K562 (cell line): Measurements from ENCODE around the gene GLP2R. TPM values are rescaled to one million over a fixed set of nuclear protein-coding genes. Genes with fewer than 3 reads are reported as not detected.

ENCODE experiments used
- ATAC-seq: fragments of 200-7000 bp; cut with Tn5 transposase; 3 replicates; pipeline ENCODE4 v1.9.1; 2020; ENCODE audit warnings: moderate library complexity
- BruUV-seq: library from RNA; stranded (reverse); fragments of 400-500 nt; replicated peaks from 2 replicates; lab custom pipeline; 2021; lab: Mats Ljungman, UMichigan
- CTCF ChIA-PET: fragments of 300-600 bp; formaldehyde crosslinking; extraction: SDS; loops from one replicate; lab custom pipeline; 2021; ENCODE audit warnings: low intra/inter-chr PET ratio; lab: Yijun Ruan, JAX
- POLR2A ChIA-PET: fragments of 300-600, 350-650 bp; sonication (Branson Sonifier 250); formaldehyde crosslinking; extraction: SDS; loops from one replicate; lab custom pipeline; 2021; ENCODE audit warnings: antibody characterized with exemption, inconsistent platforms; lab: Yijun Ruan, JAX
- DNase-seq, 4 experiments: peaks; one replicate each; pipeline versions ENCODE4 v3.0.0 to v3.0.0-alpha.2; 2011 to 2018; ENCODE audit warnings: low spot score in 3 of 4, mixed read lengths in 3 of 4; ENCODE audit errors: extremely low read depth in 1 of 4
- FAIRE-seq: peaks from 2 replicates; lab custom pipeline; 2011; peaks lifted over from hg19 to GRCh38; lab: Jason Lieb, UNC
- H2AFZ ChIP-seq: 2 replicates; pipeline ENCODE4 v1.6.0; 2011; ENCODE audit warnings: low read depth, low read length, control low read depth, inconsistent platforms
- H3K27ac ChIP-seq: fragments of 200-600 bp; 3 replicates; pipeline ENCODE4 v1.8.0; 2011; ENCODE audit warnings: low read depth, mild to moderate bottlenecking, control low read depth, inconsistent platforms, low read length, moderate library complexity, mixed read lengths; ENCODE audit errors: extremely low read depth
- H3K27me3 ChIP-seq, 2 experiments: fragments of 300-600 bp in 1 of 2; 2 replicates in 1 of 2; 3 replicates in 1 of 2; pipeline versions ENCODE4 v1.6.0 to v1.8.0; 2011; ENCODE audit warnings: inconsistent platforms in 2 of 2, low read length in 2 of 2, mild to moderate bottlenecking in 1 of 2, mixed read lengths in 1 of 2, moderate library complexity in 1 of 2; ENCODE audit not compliant: control insufficient read depth in 2 of 2, insufficient read depth in 2 of 2
- H3K36me3 ChIP-seq: fragments of 300-600 bp; 3 replicates; pipeline ENCODE4 v1.8.0; 2011; ENCODE audit warnings: mild to moderate bottlenecking, low read length, inconsistent platforms; ENCODE audit not compliant: control insufficient read depth, insufficient read depth
- H3K4me1 ChIP-seq, 2 experiments: fragments of 200-600 bp in 1 of 2; replicated peaks in 1 of 2; 2 replicates in 1 of 2; 3 replicates in 1 of 2; pipeline versions ENCODE4 v1.5.1 to v1.8.0; 2011; ENCODE audit warnings: inconsistent platforms in 2 of 2, low read length in 2 of 2, mild to moderate bottlenecking in 1 of 2, mixed read lengths in 1 of 2, moderate library complexity in 1 of 2; ENCODE audit not compliant: control insufficient read depth in 2 of 2, insufficient read depth in 2 of 2
- H3K4me2 ChIP-seq: 2 replicates; pipeline ENCODE4 v1.6.1; 2011; ENCODE audit warnings: low read length, control low read depth, inconsistent platforms, mixed read lengths; ENCODE audit not compliant: insufficient read depth
- H3K4me3 ChIP-seq: fragments of 200-600 bp; sonication (generic), shearing (Covaris generic); 2 replicates; pipeline ENCODE4 v1.5.1; 2016; ENCODE audit warnings: control low read depth, inconsistent platforms
- H3K79me2 ChIP-seq: fragments of 200-600 bp; 3 replicates; pipeline ENCODE4 v1.8.0; 2011; ENCODE audit warnings: low read length, inconsistent platforms; ENCODE audit not compliant: control insufficient read depth, insufficient read depth
- H3K9ac ChIP-seq, 2 experiments: 2 replicates each; pipeline versions ENCODE4 v1.6.0 to v1.6.1; 2011; ENCODE audit warnings: low read depth in 2 of 2, low read length in 2 of 2, control low read depth in 1 of 2, inconsistent platforms in 1 of 2, mild to moderate bottlenecking in 1 of 2, mixed read lengths in 1 of 2; ENCODE audit not compliant: insufficient read depth in 1 of 2
- H3K9me1 ChIP-seq: one replicate; pipeline ENCODE4 v1.6.0; 2011; ENCODE audit warnings: inconsistent platforms, mild to moderate bottlenecking, low read length, moderate library complexity; ENCODE audit not compliant: control insufficient read depth, insufficient read depth
- H3K9me3 ChIP-seq: replicated peaks from 2 replicates; pipeline ENCODE4 v1.5.1; 2011; ENCODE audit warnings: low read depth, low read length, inconsistent platforms; ENCODE audit not compliant: control insufficient read depth, insufficient read depth
- H4K20me1 ChIP-seq: replicated peaks from 2 replicates; pipeline ENCODE4 v1.6.1; 2011; ENCODE audit warnings: low read length, inconsistent platforms, mixed read lengths; ENCODE audit not compliant: control insufficient read depth, insufficient read depth
- BACH1 ChIP-seq: fragments of 200-800 bp; sonication (Bioruptor generic); IDR thresholded peaks from 2 replicates; pipeline ENCODE4 v1.6.1; 2016; ENCODE audit warnings: missing genetic modification characterization, missing compliant biosample characterization
- BCOR ChIP-seq: fragments of 450-650 bp; IDR thresholded peaks from 2 replicates; pipeline ENCODE4 v1.6.1; 2016
- HDAC1 ChIP-seq, 2 experiments: fragments of 450-650 bp; IDR thresholded peaks; 2 replicates each; pipeline ENCODE4 v1.6.1; 2016 to 2017; ENCODE audit warnings: inconsistent platforms in 1 of 2, mild to moderate bottlenecking in 1 of 2, moderate library complexity in 1 of 2
- RBM22 ChIP-seq: fragments of 200-400 bp; formaldehyde crosslinking; IDR thresholded peaks from 2 replicates; pipeline ENCODE4 v1.6.1; 2018; ENCODE audit warnings: low read length, low read depth; ENCODE audit not compliant: poor library complexity, severe bottlenecking
- RBM34 ChIP-seq: fragments of 200-400 bp; formaldehyde crosslinking; IDR thresholded peaks from 2 replicates; pipeline ENCODE4 v1.6.1; 2018; ENCODE audit warnings: low read length, borderline replicate concordance; ENCODE audit not compliant: insufficient read depth
- WGBS: fragments of 100-300 bp; shearing (Covaris generic); methylation state at CpG from one replicate; pipeline ENCODE4 v1.1.6; 2016; ENCODE audit warnings: low coverage, mixed read lengths; ENCODE audit not compliant: insufficient coverage; ENCODE audit errors: missing lambda C conversion rate; 5-methylcytosine and 5-hydroxymethylcytosine counted together
- in situ Hi-C: fragments of 300-500 bp; cut with MboI; formaldehyde crosslinking; loops from 4 replicates; pipeline ENCODE4 v1.15.0; 2018; ENCODE audit warnings: inconsistent platforms, mixed read lengths
- intact Hi-C: fragments of 100-400 bp; cut with micrococcal nuclease; formaldehyde crosslinking; loops from 2 replicates; pipeline ENCODE4 v1.14.2; 2022
- polyA plus RNA-seq, 8 experiments: library from polyadenylated mRNA; depleted of rRNA in 4 of 8; stranded (reverse) in 5 of 8; unstranded in 3 of 8; fragments of >200 nt; fragmentation: Nextera tagmentation in 2 of 8; fragmentation: Illumina TruSeq in 1 of 8; extraction: Ambion mirVana in 2 of 8; extraction: Trizol in 1 of 8; gene quantifications; 2 replicates each; pipeline versions ENCODE4 v1.2.1 to v1.2.3, GENCODE V29; 2011 to 2014; ENCODE audit warnings: inconsistent platforms in 1 of 8, missing spikeins in 1 of 8
- total RNA-seq, 7 experiments: library from RNA; depleted of rRNA in 6 of 7; stranded (reverse); fragments of >200 nt in 6 of 7; fragmentation: Illumina TruSeq in 2 of 7; extraction: Trizol in 2 of 7; gene quantifications; 2 replicates each; pipeline versions ENCODE4 v1.2.1 to v1.2.3, GENCODE V29; 2011 to 2021; ENCODE audit warnings: low replicate concordance in 1 of 7
- TF ChIP-seq, protein P1 (sequence below), 2 experiments: IDR thresholded peaks; 2 replicates each; pipeline ENCODE4 v1.6.1; 2012; ENCODE audit warnings: improper control_type of control experiment in 2 of 2, low read depth in 2 of 2, low read length in 2 of 2, borderline replicate concordance in 1 of 2
- TF ChIP-seq, protein P2 (sequence below): fragments of 250-450 bp; sonication (Bioruptor Pico); IDR thresholded peaks from 2 replicates; pipeline ENCODE4 v1.4.0; 2020; ENCODE audit warnings: mild to moderate bottlenecking, moderate library complexity, borderline replicate concordance

GLP2R gene
- total and polyA plus RNA-seq, 9 of the 15 experiments (the other 6 are each of a cell fraction or from before 2014, with no cell fraction given), result not detected

DNA sequence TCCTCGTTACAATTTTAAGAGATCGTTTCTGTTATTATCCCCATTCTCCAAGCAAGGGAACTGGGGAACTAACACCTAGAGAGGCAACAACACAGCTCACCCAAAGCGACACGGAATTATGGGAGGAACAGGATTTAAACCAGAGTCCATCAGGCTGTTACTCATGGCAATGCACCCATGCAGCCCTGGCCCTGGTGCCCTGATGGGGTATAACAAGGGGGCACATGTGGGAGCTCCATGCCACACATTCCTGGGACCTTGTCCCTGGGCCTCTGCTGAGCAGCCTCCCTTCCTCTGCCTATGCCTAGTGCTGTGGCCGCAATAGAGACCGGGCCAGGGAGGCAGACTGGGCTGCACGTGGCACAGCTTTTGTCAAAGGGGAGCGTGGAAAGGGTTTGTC lies 92.6 kb downstream of the GLP2R start:
- no peak for TF ChIP-seq RBM22
- TF ChIP-seq RBM34, result no peak
- TF ChIP-seq, all 486 proteins: peak for 0
- no peaks in the 10 kb centered on the region for H3K9me1 ChIP-seq
- ATAC-seq (no peak), DNase-seq (no peak), FAIRE-seq (no peak)
- WGBS, result 0% methylated on average over 8 of the region's 8 CpGs
- H3K27me3 ChIP-seq, result peaks cover 0 to 5% of the 10 kb centered on the region in 2 experiments; a peak in 1 of 5 replicates
- no peaks in the 10 kb centered on the region for H3K4me1 ChIP-seq
- no peaks in the 10 kb centered on the region for H3K36me3 ChIP-seq
- H2AFZ ChIP-seq, result no peak overlapping the region
- no peaks in the 10 kb centered on the region for H3K9me3 ChIP-seq
- no peak overlapping the region for H3K4me2 ChIP-seq
- H3K9ac ChIP-seq, result no peak overlapping the region
- no peaks in the 10 kb centered on the region for H3K79me2 ChIP-seq
- POLR2A ChIA-PET, result no interaction called here
- no peak overlapping the region for H3K4me3 ChIP-seq
- CTCF ChIA-PET, result no interaction called here
- H3K27ac ChIP-seq, result no peak overlapping the region
- no peaks in the 10 kb centered on the region for H4K20me1 ChIP-seq
- intact Hi-C loops, result no loop called here
- in situ Hi-C loops, result no loop called here
- BruUV-seq, result no TSS peak

DNA sequence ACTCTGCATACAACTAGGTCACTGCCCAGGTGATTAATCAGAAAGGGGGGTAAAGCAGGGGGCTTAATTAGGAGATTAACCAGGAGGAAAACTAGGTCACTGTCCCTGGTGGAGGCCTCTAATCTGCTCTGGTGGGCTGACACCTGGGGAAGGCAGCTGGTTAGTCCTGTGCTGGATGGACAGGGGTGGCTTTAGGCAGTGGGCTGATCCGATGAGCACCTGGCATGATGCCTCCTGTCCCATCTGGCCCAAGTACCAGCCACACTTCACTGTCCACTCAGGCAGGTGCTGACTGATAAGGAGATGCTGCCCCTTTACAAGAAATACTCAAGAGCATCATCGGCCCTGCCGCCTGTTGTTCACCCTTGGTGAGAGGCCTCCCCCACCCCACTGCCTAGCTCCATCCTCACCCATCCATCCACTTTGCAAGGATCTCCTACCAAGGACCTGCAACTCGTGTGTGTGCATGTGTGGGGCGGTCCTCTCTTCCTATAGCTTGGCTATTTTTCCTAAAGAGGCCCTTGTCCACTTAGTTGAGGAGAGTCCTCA lies 93.2 kb downstream of the GLP2R start:
- BruUV-seq, result no TSS peak
- DNase-seq, result no peak

More for the DNA sequence above, 93.2 kb downstream of the GLP2R start:
- peaks cover 0 to 5% of the 10 kb centered on the region in 2 experiments; a peak in 1 of 5 replicates for H3K27me3 ChIP-seq
- no peak for ATAC-seq
- no peaks in the 10 kb centered on the region for H4K20me1 ChIP-seq
- TF ChIP-seq BACH1 (tag) (no peak), HDAC1 (IDR thresholded peaks at IDR 0.05) (no peak), BCOR (no peak)
- TF ChIP-seq, protein P1, sequence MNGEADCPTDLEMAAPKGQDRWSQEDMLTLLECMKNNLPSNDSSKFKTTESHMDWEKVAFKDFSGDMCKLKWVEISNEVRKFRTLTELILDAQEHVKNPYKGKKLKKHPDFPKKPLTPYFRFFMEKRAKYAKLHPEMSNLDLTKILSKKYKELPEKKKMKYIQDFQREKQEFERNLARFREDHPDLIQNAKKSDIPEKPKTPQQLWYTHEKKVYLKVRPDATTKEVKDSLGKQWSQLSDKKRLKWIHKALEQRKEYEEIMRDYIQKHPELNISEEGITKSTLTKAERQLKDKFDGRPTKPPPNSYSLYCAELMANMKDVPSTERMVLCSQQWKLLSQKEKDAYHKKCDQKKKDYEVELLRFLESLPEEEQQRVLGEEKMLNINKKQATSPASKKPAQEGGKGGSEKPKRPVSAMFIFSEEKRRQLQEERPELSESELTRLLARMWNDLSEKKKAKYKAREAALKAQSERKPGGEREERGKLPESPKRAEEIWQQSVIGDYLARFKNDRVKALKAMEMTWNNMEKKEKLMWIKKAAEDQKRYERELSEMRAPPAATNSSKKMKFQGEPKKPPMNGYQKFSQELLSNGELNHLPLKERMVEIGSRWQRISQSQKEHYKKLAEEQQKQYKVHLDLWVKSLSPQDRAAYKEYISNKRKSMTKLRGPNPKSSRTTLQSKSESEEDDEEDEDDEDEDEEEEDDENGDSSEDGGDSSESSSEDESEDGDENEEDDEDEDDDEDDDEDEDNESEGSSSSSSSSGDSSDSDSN (IDR thresholded peaks at IDR 0.05; ENCODE audit: borderline replicate concordance in 1 of 2, low read depth in 2 of 2, low read length in 2 of 2), result no peak
- TF ChIP-seq, protein P2, sequence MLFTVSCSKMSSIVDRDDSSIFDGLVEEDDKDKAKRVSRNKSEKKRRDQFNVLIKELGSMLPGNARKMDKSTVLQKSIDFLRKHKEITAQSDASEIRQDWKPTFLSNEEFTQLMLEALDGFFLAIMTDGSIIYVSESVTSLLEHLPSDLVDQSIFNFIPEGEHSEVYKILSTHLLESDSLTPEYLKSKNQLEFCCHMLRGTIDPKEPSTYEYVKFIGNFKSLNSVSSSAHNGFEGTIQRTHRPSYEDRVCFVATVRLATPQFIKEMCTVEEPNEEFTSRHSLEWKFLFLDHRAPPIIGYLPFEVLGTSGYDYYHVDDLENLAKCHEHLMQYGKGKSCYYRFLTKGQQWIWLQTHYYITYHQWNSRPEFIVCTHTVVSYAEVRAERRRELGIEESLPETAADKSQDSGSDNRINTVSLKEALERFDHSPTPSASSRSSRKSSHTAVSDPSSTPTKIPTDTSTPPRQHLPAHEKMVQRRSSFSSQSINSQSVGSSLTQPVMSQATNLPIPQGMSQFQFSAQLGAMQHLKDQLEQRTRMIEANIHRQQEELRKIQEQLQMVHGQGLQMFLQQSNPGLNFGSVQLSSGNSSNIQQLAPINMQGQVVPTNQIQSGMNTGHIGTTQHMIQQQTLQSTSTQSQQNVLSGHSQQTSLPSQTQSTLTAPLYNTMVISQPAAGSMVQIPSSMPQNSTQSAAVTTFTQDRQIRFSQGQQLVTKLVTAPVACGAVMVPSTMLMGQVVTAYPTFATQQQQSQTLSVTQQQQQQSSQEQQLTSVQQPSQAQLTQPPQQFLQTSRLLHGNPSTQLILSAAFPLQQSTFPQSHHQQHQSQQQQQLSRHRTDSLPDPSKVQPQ (CRISPR knock-in tag), result no peak
- in situ Hi-C loops (no loop called here), intact Hi-C loops (no loop called here)
- no peaks in the 10 kb centered on the region for H3K79me2 ChIP-seq
- no CpG with 5 or more reads among the region's 5 CpGs for WGBS
- no peak overlapping the region for H3K27ac ChIP-seq
- H3K4me3 ChIP-seq, result no peak overlapping the region
- ChIA-PET POLR2A (no interaction called here), CTCF (no interaction called here)
- H3K36me3 ChIP-seq, result no peaks in the 10 kb centered on the region
- no peak overlapping the region for H3K4me2 ChIP-seq
- no peaks in the 10 kb centered on the region for H3K4me1 ChIP-seq
- H3K9ac ChIP-seq, result no peak overlapping the region
- FAIRE-seq, result no peak
- no peaks in the 10 kb centered on the region for H3K9me3 ChIP-seq
- H3K9me1 ChIP-seq, result no peaks in the 10 kb centered on the region
- H2AFZ ChIP-seq, result no peak overlapping the region
